ENCODE results near the gene WNT16.

- TF ChIP-seq, protein P1, sequence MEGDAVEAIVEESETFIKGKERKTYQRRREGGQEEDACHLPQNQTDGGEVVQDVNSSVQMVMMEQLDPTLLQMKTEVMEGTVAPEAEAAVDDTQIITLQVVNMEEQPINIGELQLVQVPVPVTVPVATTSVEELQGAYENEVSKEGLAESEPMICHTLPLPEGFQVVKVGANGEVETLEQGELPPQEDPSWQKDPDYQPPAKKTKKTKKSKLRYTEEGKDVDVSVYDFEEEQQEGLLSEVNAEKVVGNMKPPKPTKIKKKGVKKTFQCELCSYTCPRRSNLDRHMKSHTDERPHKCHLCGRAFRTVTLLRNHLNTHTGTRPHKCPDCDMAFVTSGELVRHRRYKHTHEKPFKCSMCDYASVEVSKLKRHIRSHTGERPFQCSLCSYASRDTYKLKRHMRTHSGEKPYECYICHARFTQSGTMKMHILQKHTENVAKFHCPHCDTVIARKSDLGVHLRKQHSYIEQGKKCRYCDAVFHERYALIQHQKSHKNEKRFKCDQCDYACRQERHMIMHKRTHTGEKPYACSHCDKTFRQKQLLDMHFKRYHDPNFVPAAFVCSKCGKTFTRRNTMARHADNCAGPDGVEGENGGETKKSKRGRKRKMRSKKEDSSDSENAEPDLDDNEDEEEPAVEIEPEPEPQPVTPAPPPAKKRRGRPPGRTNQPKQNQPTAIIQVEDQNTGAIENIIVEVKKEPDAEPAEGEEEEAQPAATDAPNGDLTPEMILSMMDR (IDR thresholded peaks at IDR 0.05; ENCODE audit: low read length) = no peak
- no peak for TF ChIP-seq EZH2 (optimal IDR thresholded peaks at IDR 0.05; ENCODE audit: low read depth, low read length)
- TF ChIP-seq EZH2phosphoT487 (IDR thresholded peaks at IDR 0.05; ENCODE audit: low read length) = no peak
These were observed 15.3 kb downstream of the WNT16 start for GRCh38 chr7:121344093-121344492.
